Type B pancreatic cell (in vitro differentiated cells): Measurements from ENCODE around the gene TRO. TPM values are rescaled to one million over a fixed set of nuclear protein-coding genes. Genes with fewer than 3 reads are reported as not detected.

Experiments used
- DNase-seq: peaks from one replicate; pipeline ENCODE4 v3.0.0; 2021; ENCODE audit warnings: mixed read lengths; ENCODE audit not compliant: unreplicated experiment; ENCODE audit errors: extremely low spot score
- H3K27ac Mint-ChIP-seq: 2 replicates; pipeline ENCODE4 v1.8.0; 2021; ENCODE audit warnings: mild to moderate bottlenecking, mixed read lengths
- H3K27me3 Mint-ChIP-seq: 2 replicates; pipeline ENCODE4 v1.8.0; 2021; ENCODE audit warnings: mixed read lengths
- H3K36me3 Mint-ChIP-seq: 2 replicates; pipeline ENCODE4 v1.8.0; 2021; ENCODE audit warnings: mixed read lengths
- H3K4me1 Mint-ChIP-seq: one replicate; pipeline ENCODE4 v1.8.0; 2021; ENCODE audit warnings: mixed read lengths; ENCODE audit not compliant: unreplicated experiment
- H3K4me3 Mint-ChIP-seq: 2 replicates; pipeline ENCODE4 v1.8.0; 2021; ENCODE audit warnings: mild to moderate bottlenecking, mixed read lengths
- H3K9me3 Mint-ChIP-seq: 2 replicates; pipeline ENCODE4 v1.8.0; 2021; ENCODE audit warnings: mixed read lengths
- total RNA-seq: library from RNA; stranded (reverse); gene quantifications from 2 replicates; pipeline ENCODE4 v1.2.1, GENCODE V29; 2021; ENCODE audit warnings: low replicate concordance
- TF ChIP-seq, protein P1 (sequence below): fragments of 200-600 bp; sonication (generic); conservative IDR thresholded peaks from 2 replicates; pipeline ENCODE4 v1.5.0; 2021; ENCODE audit warnings: antibody characterized with exemption, mild to moderate bottlenecking

The TRO gene
- total RNA-seq, 1 donor from 2014 or later: 142 TPM

DNA sequence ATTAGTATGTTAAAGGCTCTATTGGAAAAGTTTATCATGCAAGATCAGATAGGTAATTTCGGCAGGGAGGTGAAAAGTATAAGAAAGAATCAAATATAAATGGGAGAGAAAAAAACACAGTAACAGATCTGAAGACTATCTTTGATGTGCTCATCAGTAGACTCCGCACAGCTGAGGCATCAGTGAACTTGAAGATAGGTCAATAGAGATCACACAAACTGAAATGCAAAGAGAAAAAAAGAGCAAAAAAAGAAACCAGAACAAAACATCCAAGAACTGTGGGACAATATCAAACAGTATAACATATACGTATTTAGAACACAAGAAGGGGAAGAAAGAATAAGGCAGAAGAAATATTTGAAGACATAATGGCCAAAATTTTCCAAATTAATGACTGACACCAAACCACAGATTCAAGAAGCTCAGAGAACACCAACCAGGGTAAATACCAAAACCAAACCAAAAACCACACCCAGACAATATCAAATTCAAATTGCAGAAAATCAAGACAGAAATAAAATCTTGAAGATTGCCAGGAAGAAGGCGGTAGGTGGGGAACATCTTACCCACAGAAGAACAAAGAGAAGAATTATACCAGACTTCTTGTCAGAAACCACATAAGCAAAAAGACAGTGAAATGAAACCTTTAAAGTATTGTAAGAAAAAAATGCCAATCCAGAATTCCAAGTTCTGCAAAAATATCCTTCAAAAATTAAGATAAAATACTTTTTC, 44.3 kb downstream of the TRO start:
- Mint-ChIP-seq H3K27ac (no peak overlapping the region), H3K36me3 (no peaks in the 10 kb centered on the region), H3K27me3 (no peaks in the 10 kb centered on the region), H3K9me3 (peaks cover 3% of the 10 kb centered on the region), H3K4me3 (no peak overlapping the region), H3K4me1 (no peaks in the 10 kb centered on the region)
- TF ChIP-seq, protein P1, sequence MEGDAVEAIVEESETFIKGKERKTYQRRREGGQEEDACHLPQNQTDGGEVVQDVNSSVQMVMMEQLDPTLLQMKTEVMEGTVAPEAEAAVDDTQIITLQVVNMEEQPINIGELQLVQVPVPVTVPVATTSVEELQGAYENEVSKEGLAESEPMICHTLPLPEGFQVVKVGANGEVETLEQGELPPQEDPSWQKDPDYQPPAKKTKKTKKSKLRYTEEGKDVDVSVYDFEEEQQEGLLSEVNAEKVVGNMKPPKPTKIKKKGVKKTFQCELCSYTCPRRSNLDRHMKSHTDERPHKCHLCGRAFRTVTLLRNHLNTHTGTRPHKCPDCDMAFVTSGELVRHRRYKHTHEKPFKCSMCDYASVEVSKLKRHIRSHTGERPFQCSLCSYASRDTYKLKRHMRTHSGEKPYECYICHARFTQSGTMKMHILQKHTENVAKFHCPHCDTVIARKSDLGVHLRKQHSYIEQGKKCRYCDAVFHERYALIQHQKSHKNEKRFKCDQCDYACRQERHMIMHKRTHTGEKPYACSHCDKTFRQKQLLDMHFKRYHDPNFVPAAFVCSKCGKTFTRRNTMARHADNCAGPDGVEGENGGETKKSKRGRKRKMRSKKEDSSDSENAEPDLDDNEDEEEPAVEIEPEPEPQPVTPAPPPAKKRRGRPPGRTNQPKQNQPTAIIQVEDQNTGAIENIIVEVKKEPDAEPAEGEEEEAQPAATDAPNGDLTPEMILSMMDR: no peak
- no peak for DNase-seq

DNA sequence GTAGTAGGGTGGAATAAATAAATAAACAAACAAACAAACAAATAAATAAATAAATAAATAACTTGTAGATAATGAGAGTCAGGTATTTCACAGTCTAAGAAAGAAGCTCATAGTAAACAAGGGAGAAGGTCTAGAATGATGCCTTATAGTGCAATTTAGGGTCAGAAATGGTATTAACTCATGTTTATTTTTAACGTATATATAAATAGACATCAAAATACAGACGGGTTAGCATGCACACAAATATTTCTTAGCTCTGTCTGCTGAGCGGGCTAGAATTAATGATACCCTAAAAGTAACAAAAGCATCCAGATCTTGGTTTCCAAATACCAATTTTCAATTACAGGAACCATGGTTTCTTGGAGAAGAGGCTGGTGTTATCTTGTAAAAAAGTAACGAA, 56.8 kb downstream of the TRO start:
- Mint-ChIP-seq H3K36me3 (no peaks in the 10 kb centered on the region), H3K27ac (no peak overlapping the region), H3K9me3 (no peaks in the 10 kb centered on the region), H3K27me3 (no peaks in the 10 kb centered on the region), H3K4me3 (no peak overlapping the region), H3K4me1 (no peaks in the 10 kb centered on the region)
- TF ChIP-seq, protein P1: no peak
- no peak for DNase-seq

DNA sequence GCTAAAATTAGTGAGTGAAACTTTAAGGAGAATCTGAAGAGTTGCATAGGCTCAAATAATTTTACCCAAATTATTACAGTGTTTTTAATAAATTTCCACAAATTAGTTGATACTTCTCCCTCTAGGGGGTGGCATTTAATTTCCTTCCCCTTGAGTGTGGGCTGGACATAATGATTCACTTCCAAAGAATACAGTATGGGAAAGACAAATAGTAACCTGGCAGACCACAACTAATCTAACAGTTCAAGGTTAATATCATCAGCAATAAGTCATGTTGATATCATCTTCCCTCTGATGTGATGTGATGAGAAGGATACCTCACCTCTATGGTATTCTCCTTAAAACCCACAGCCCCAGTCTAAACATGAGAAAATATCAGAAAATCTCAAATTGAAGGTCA, 57.8 kb downstream of the TRO start:
- TF ChIP-seq, protein P1: no peak
- no peak for DNase-seq
- no peaks in the 10 kb centered on the region for H3K9me3 Mint-ChIP-seq
- H3K4me1 Mint-ChIP-seq: no peaks in the 10 kb centered on the region
- H3K36me3 Mint-ChIP-seq: no peaks in the 10 kb centered on the region
- H3K27ac Mint-ChIP-seq: no peak overlapping the region
- H3K27me3 Mint-ChIP-seq: no peaks in the 10 kb centered on the region
- no peak overlapping the region for H3K4me3 Mint-ChIP-seq

DNA sequence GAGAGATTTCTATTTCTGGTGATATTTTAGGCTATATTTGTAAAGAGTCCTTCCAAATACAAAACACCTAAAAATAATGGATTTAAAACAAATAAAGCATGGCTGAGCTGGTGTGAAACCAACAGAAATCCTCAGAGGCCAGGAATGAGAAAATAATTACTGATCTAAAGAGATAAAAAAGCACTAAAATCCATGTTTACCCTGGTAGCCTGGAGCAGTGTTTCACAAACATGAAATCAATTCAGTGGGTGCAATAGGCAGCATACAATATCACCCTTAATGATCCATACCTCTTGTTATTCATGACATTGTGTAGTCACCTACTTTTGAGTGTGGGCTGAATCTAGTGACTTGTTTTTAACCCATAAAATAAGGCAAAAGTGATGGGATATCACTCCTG, 58.8 kb downstream of the TRO start:
- H3K9me3 Mint-ChIP-seq: no peaks in the 10 kb centered on the region
- no peak for DNase-seq
- no peak overlapping the region for H3K27ac Mint-ChIP-seq
- H3K4me1 Mint-ChIP-seq: no peaks in the 10 kb centered on the region
- H3K36me3 Mint-ChIP-seq: no peaks in the 10 kb centered on the region
- no peaks in the 10 kb centered on the region for H3K27me3 Mint-ChIP-seq
- TF ChIP-seq, protein P1: no peak
- no peak overlapping the region for H3K4me3 Mint-ChIP-seq

DNA sequence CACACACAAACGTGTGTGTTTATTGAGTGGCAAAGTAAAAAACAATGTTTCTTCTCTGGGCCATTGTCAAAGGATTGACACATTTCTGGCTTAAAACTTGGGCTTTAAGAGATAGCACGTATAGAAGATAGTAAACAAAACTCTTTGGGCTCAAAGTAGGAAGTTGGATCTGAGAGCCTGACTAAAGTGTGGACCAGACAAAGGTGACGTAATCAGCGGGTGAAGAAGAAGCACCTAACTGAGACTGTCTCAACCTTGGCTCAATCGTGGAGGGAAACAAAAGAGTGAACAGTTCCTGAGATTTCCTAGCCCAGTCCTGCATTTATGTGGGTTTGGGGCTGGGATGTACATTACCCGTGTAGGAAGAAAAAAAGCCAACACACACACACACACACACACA, 59.7 kb downstream of the TRO start:
- H3K4me1 Mint-ChIP-seq: no peaks in the 10 kb centered on the region

More for the DNA sequence above, 59.7 kb downstream of the TRO start:
- DNase-seq: no peak
- Mint-ChIP-seq H3K4me3 (no peak overlapping the region), H3K27ac (no peak overlapping the region), H3K36me3 (no peaks in the 10 kb centered on the region), H3K9me3 (no peaks in the 10 kb centered on the region), H3K27me3 (no peaks in the 10 kb centered on the region)
- TF ChIP-seq, protein P1: no peak

Other genes starting within 250 kb of the TRO start
- not detected in 2 replicates for gene ITIH6, start 122.6 kb upstream of the TRO start, total RNA-seq
- 243 and 303 TPM in 2 replicates for gene MAGED2, start 113.1 kb upstream of the TRO start, total RNA-seq
- gene PFKFB1, start 73.4 kb downstream of the TRO start, total RNA-seq: 0.51 and 0.86 TPM in 2 replicates
- gene APEX2, start 79.5 kb downstream of the TRO start, total RNA-seq: 17.1 and 24.3 TPM in 2 replicates
- not detected in 2 replicates for gene ALAS2, start 110.2 kb downstream of the TRO start, total RNA-seq
- gene PAGE2B, start 154.2 kb downstream of the TRO start, total RNA-seq: not detected in 2 replicates
- not detected in 2 replicates for gene PAGE2, start 168.2 kb downstream of the TRO start, total RNA-seq